GM19395 (cell line): ENCODE results near the gene HAO1.
"Not testable (repeated sequence)": the region's sequence is repeated elsewhere in the genome, so short reads cannot be mapped to it uniquely, and the experiment has no call there.

Source experiments
- ATAC-seq: cut with Tn5 transposase; IDR thresholded peaks from one replicate; pipeline ENCODE4 v1.9.1; 2021; ENCODE audit warnings: mild to moderate bottlenecking, moderate library complexity; ENCODE audit not compliant: unreplicated experiment

Gene HAO1

DNA sequence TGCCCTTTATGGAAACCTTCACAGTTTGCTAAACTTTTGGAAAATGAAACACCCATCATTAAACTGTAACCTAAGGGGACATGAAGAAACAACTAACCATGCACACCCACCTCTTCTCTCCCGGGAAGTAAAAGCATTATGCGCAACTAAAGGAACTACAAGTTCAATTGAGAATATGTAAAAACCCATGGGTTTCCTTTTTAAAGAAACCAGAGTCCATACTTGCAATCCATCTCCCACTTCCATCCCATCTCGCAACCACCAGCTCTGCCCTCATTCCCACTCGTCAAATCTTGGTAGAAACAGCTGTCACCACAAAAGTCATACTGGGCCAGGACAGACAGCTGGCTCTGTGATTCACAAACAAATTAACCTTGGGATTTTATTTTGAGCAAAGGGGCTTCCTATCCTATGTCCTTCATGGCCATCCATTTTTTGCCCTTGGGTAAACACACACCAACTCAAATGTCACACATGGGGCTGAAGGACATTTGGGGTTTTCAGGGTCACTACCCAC is 81.5 kb downstream of the HAO1 start:
- ATAC-seq = no peak

DNA sequence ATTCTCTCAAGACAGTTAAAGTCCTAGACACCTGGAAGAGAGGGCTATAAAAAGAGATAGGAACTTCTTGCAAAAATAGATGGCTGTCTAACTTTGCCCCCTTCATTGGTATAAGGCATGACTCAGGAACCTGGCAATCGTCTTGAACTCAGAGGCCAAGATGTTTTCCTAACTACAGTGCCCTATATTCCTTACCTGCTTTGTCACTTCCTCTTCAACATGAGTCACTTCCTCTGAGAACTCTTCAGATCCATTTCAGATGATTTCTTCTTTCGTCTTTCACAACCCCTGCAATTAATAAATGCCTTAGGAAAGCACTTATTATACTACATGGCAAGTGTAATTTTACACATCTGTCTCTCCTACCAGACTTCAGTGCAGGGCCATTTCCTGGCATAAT is 83.5 kb downstream of the HAO1 start:
- ATAC-seq = no peak

DNA sequence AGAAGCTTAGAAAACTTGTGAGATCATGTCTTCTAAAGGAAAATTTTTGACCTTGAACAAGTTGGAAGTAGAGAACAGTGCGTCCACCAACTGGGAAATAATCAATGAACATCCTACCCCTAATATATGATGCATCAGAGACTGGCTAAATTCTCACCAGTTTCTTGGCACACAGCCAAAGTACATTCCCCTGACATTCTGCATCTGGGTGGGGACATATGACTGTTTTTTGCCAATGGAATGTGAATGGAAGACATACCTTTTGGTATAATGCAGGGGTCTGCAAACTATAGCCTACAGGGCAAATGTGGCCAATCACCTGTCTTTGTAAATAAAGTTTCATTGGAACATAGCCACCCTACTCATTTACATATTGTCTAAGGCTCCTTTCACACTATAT is 84.7 kb downstream of the HAO1 start:
- ATAC-seq = no peak

DNA sequence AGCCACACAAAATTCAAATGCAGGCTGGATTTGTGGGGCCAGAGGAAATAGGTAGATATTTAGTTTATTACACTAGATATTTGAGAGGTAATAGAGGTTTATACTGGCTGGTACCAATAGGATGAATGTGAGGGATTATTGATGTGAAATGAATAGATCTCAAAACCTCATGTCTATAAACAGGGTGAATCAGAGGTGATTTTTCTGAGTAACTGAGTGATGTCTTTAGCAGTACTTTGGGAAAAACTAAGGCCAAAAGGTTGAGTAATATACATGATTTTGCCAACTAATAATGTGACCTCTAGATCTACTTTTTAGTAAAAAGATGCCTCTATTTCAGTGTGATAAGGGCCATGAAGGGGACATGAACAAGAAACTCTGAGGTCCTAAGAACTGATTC is 86.8 kb downstream of the HAO1 start:
- ATAC-seq = no peak

DNA sequence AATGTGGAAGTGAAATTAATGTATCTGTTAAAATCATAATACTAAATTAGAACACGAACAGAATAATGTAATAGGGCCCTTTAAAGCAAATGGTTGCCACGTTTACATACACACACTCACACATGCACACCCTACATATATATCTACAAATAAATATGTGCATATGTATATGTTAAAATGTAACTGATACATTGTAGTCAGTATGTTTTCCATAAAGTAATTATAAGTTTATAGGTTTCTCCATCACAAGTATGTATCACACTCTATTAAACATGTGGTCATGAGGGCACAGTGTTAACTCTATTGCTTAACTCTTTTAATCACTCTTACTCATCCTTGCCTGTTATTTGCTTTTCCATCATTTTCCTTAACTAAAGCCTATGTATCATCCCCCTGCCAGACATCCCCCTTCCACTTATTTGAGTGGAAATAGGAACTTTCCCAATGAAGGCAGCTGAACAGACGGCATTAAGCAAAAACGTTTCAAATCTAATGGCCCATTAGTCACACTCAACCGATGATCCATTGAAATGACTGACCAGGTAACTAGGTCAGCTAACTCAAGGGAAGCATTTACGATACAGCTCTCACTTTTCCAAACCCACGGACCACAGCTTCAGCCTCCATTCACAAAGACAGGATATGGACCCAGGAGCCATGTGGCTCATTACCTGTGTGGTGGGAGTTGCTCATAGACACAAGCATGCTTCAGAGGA is 89.3 kb downstream of the HAO1 start:
- ATAC-seq = no peak

DNA sequence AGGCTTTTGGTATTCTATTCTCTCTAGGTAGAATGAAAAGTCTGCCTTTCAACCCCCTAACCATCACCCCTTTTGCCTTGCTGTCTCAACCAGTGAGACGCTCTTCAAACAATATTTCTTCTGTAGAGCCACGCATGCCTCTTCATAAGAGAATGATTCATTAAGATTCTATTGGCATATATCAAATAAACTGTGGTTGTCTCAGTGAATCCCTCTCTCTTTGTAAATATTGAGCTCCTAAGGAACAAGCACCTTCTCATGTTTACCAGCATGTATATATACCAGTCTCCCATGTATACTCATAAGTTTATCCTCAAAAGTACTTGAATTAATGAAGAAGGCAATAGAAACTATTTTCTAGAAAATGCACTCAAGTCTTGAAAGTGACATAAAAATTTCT is 90.6 kb downstream of the HAO1 start:
- ATAC-seq = no peak

DNA sequence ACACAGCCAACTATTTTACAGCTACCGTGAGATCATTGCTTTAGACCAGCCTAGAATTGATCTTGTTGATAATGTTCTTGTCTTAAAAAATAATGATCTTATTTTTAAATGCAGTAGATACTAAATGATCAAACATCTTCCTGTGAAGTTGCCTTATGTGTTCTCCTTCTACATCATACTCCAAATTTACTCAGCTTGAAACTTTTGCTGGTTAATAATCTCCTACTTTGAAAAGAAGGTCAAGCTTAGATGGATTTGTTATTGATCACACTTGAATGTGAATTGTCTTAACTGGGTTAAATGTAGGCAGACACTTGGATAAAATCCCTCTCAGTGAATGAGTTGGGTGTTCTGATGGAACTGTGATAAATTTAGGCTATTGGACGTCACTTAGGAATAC is 91.9 kb downstream of the HAO1 start:
- no peak for ATAC-seq

DNA sequence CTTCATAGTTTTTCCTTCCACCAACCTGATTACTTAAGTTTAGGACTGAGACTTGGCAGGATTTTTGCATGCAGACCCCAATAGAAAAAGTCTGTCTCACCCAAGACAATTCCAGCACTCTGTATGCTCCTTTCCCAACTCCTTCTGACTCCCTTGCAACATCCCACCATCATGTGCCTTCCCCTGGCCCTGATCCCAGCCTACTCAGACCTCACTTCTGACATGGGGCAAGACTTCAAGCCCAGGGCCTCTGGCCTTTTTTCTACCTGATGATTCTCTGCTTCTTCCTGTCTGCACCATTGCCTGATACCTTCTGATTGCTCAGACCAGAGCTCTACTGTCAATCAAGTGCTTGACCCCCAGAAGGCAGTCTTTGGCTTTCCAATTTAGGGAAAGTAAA is 96.6 kb downstream of the HAO1 start:
- no peak for ATAC-seq

DNA sequence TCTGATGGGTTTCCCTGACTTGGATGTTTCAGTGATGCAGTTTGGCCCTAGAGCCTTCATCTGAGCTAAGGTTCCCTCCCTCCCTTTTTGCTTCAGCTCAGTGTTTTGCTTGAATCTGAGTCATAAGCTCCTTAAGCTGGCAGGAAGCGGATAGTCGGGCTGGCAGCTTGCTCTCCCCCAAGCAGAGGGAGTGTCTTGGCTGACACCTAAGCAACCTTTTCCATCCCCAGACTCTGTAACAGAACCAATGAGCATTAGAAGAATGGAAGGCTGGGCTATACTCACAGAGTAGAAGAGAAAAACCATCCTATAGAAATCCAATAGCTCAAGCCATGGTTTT is 98.3 kb downstream of the HAO1 start:
- ATAC-seq = no peak

DNA sequence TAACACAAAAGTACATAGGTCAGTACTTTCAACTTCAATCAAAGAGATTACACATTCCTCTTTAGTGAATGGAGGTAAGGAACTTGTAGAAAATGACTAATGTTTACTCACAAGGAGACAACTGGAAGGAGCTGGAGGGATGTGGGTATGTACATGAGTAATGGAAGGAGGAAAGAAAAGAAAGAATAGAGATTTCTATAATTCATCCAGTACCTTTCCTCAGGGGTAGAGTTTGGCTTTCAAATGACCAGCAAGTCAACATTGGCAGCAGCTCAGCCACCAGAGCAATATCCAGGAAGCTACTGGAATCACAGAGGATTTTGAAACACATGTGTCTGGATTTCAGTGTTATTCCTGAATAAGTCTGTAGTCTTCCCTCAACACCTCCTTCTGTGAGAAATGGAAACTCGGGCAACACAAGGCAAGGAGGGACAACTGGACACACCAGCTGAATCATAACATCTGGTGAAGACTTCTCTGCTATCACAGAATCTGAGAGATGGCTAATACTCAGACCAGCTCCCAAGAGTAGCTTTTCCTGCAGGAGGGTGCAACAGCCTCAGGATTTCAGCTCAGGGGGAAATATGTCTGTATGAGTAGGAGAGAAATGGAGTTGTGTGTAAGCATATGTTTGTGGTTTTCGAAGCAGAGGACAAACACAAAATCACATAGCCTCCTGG is 98.8 kb downstream of the HAO1 start:
- no peak for ATAC-seq

DNA sequence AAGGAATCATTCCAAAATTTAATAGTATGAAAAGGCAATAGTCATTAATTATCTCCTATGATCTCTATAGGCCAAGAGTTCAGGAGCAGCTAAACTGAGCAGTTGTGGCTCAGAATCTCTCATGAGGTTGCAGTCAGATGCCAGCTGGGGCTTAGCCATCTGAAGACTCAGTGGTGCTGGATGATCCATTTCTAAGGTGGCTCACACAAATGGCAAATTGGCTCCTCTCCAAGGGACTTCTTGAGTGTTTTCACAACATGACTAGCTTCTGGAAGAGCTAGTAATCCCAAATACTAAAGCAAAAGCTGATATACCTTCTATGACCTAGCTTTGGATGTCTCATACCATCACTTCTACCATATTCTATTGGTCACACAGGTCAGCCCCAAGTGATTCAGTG is 104.2 kb downstream of the HAO1 start:
- ATAC-seq = no peak

DNA sequence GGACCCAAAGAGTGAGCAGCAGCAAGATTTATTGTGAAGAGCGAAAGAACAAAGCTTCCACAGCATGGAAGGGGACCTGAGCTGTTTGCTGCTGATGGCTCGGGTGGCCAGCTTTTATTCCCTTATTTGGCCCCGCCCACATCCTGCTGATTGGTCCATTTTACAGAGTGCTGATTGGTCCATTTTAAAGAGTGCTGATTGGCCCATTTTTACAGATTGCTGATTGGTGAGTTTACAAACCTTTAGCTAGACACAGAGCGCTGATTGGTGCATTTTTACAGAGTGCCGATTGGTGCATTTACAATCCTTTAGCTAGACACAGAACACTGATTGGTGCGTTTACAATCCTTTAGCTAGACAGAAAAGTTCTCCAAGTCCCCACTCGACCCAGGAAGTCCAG is 105.8 kb downstream of the HAO1 start:
- not testable (repeated sequence) for ATAC-seq
